ENCODE measurements around the gene GPATCH11.

The GPATCH11 gene

GRCh38 chr2:37083873-37084794 is at the start of gene GPATCH11, which contains the start of gene HEATR5B:
GPATCH11 (plus strand) TSS chr2:37084518; CDS start chr2:37088382, 3,864 bp downstream.
HEATR5B (minus strand) TSS chr2:37084372; CDS start chr2:37083414, 958 bp downstream.
- DNase-seq = peak; percentile 98

DNA sequence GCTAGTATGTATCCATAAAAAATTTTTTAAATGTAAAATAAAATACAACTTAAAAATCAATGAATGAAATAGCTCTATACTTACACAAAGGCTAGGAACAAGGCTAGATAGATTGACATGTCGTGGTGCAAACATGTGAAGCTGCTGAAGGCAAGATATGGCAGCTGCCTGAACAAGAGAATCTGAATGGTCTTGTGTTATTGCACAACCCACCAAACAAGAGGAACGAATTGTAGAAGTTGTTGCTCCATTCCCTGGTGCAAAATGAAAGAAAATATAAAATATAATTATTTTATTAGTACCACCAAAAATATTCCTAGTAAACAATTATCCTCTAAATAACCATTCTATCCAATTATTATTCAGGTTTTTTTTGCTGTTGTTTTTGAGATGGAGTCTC is 46.5 kb upstream of the GPATCH11 start:
- no peak for DNase-seq

DNA sequence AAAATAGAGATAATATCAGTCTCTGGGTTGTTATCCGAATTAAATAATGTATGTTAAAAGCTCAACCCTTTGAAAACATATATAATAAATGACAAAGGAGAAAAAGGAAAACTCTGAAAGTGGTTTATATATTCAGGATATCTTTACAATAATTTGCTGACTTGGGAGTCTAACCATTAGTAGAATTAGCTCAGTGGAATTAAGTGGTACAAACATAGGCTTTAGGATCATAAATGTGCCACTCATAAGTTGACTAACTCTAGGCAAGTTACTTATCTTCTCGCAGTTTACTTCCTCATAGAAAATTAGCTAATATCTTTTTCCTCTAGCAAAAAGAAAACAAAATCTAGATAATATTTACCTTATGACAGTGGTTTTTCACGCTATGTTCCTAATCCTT is 44.7 kb upstream of the GPATCH11 start:
- DNase-seq = no peak

DNA sequence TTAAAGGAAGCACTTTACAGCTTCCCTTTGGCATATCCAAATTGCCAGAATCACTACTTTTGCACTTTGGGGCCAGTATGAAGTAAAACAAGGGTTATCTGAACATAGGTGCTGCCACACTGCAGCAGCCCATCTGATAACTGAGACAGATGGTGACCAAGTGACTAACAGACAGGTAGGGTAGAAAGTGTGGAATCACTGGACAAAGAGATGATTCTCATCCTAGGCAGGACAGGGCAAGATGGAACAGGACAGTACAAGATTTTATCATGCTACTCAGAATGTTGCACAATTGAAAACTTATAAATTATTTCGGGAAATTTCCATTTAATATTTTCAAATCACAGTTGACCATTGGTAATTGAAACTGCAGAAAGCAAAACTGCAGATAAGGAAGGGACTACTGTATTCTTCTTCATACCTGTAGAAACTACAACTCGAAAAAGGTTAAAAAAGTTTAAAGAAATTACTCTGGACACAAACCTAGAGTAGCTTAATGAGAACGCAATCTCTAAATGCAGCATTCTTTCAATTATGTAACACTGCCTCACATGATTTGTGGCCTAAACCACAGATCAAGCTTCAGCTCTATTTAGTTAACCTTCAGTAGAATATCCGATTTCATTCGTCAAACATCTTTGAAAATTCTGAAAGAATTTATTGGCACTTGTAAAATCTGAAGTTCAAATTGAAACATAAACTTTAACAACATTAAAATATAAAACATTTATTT is 31.6 kb upstream of the GPATCH11 start:
- no peak for DNase-seq

DNA sequence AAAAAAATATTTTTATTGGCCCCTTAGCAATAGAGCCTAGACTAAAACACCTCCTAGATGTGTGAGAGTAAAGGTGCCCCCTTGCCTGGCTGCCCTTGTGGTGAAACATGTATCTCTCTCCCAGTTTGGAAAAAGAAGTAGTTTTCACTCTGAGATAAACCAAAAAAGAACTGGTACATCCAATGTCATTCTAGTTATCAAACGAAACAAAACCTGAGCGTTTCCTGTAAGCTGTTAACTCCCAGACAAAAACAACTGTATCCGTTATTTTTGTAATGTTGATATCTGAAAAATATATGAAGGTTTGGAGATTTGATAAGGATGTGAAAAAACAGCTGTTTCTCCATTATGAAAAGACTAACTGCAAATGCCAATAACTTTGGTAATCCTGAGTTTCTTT is 24.5 kb upstream of the GPATCH11 start:
- DNase-seq = no peak

GRCh38 chr2:37060446-37060845 is 23.9 kb upstream of the GPATCH11 start:
- no peak for DNase-seq

DNA sequence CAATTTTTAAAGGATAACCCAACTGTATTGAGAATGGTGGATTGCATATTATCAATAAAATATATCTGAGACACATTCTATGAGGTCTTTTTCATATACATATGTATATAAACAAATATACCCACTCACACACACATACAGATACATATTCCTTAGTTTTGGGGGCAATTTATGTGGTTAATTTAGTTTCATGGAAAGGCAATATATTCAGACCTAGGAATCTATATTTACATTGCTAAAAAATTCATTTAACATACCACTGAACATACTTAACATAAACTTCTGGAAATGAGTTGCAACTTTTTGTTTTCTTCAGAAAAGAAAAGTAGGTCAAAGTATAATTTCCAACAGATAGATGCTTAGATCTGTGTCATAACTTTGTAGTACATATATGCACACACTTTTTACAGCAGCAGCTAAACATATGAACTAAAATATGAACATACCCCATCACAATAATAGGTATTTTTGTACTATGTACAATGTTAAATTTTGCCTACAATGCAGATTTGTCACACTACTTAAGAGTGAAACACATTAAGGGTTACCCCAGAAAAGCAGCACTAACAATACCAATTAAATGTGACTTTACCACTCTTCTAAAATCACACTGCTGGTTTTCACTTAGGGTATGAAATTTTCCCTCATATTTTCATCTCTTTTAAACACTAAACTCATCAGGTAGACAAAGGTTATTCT is 23.2 kb upstream of the GPATCH11 start:
- DNase-seq = no peak

DNA sequence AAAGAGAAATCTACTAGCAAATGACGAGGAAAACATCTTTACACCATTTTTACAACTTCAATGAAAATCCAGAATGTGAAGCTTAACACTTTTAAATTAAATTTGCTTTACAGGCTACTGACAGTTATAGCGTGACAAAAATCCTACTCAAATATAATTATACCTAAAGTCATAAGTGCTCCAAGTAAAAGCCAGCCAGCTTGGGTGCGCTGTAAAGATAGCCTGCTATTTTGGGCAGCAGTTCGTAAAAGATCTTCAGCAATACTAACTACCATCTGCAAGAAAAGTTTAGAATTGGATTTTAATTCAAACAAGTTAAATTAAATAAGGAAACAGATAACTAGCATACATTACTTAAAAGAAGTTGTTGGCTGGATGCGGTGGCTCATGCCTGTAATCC is 22.5 kb upstream of the GPATCH11 start:
- no peak for DNase-seq

- no peak for DNase-seq
These were observed 15.6 kb upstream of the GPATCH11 start for GRCh38 chr2:37068686-37069085.

DNA sequence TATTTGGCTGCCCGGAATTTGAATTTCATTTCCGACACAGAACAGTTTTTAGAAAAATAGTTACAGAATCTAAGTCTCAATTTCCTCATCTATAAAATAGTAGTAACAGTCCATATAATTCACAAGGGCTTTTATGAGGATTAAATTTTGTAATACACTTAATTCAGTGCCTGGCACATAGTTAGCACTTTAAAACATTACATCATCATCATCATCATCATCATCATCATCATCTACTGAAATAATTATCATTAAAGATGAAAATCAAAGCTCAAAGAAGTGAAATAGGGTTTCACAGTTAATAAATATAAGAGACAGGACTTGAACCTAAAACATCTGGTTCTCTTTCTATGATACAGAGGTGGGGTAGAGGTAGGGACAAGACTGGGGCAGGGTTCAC is 13.4 kb upstream of the GPATCH11 start:
- DNase-seq = no peak

- no peak for DNase-seq
These were observed 4.1 kb upstream of the GPATCH11 start for GRCh38 chr2:37080266-37080665.

DNA sequence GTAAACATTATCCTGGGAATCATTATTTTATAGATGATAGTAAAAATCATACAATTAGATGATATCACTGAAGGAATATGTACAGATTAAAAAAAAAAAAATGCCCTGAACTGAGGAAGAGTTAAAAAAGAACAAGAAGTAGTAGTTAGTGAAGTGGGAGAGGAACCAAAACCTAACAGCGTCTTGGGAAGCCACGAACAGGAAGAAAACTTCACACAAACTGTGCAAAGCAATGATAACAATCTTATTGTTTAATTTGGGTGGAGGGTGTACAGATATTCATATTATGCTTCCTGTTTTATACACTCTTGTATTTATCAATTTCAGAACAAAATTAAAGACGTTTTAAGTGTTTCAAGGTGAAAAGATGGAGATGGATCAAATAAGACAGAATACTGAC is 3.6 kb upstream of the GPATCH11 start:
- no peak for DNase-seq

DNA sequence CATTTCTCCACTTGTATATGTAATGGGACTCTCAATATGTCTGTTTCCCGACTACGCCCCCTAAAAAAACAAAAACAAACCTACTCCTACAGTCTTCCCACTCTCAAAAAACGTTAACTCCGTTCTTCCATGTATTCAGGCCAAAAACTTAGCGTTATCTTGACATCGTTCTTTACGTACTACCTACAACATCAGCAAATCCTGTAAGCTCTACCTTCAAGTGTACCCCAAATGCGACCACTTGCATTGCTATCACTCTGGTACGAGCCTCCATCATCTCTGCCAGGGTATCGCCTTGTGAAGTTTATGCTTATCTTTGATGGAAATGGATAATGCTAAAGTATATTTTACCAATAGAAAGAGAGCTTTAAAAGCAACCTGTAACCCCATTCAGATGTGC is 479 bp downstream of the GPATCH11 start:
- DNase-seq = no peak

DNA sequence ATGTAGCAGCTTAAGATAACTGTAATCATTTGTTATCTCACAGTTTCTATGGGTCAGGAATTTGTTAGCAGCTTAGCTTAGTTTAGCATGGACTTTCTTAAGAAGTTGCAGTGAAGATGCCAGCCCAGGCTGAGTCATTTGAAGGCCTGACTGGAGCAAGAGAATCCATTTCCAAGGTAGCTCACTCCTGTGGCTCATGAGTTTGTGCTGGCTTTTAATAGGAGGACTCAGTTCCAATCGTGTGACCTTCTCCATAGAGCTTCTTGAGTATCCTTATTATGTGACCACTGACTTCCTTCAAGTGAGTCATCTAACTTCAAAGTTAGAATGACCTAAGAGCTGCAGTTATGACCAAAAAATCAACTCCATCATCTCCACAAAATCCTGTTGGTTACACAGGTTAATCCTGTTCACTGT is 1.4 kb downstream of the GPATCH11 start:
- DNase-seq = no peak

- DNase-seq = no peak
These were observed 5.7 kb downstream of the GPATCH11 start for GRCh38 chr2:37090019-37090477.

- no peak for DNase-seq
These were observed 7.6 kb downstream of the GPATCH11 start for GRCh38 chr2:37091873-37092272.

GRCh38 chr2:37096568-37096967 is 12.2 kb downstream of the GPATCH11 start:
- DNase-seq = no peak

DNA sequence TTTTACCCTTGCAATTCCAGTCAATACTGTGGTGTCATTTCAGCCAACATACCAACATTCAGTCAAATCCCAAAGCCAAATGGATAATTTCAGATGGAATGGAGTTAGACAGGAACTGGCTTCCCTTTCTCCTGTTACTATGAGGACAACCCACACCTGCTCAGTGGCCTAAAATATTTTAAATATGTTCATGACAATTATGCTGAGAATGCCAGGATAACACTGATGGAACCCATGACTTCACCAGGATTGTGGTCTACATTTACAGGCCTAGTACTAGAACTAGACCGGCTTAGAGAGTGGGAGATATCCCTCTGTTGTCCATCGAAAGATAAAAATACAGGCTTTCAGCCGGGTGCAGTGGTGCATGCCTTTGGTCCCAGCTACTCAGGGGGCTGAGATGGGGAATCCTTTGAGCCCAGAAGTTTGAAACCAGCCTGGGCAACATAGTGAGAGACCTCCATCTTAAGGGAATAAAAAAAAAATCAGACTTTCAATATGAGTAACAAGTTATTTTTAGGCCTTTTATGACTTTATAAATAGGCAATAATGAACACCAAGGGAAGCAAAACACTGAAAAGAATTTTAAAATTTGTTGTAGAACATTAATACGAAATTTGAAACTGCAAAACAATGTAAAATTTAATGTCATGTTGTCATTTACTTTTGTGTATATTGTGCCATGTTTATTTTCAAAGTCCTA is 14.2 kb downstream of the GPATCH11 start:
- DNase-seq = no peak

GRCh38 chr2:37100054-37100453 is 15.7 kb downstream of the GPATCH11 start:
- no peak for DNase-seq

GRCh38 chr2:37102588-37102987 is 18.3 kb downstream of the GPATCH11 start:
- no peak for DNase-seq

DNA sequence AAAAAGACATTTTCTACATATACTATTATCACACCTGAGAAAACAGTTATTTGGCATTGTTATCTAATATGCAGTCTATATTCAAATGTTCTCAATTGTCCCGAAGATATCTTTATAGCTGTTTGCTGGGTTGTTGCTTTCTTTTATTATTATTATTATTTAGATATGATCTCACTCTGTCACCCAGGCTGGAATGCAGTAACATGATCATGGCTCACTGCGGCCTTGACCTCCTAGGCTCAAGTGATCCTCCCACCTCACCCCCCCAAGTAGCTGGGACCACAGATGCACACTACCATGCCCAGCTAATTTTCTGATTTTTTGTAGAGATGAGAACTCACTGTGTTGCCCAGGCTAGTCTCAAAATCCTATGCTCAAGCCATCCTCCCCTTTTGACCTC is 19.9 kb downstream of the GPATCH11 start:
- no peak for DNase-seq

DNA sequence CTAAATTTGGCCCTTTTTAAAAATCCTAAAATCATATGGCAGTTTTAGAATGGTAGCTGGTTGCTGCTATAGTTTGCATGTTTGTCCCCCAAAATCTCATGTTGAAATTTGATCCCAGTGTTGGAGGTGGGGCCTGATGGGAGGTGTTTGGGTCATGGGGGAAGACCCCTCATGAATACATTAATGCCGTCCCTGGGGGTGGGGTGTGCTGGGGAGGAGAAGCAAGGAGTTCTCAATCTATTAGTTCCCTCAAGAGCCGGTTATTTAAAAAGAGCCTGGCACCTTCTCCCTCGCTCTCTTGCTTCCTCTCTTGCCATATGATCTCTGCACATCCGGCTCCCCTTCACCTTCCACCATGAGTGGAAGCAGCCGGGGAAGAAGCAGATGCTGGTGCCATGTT is 20.8 kb downstream of the GPATCH11 start:
- no peak for DNase-seq

DNA sequence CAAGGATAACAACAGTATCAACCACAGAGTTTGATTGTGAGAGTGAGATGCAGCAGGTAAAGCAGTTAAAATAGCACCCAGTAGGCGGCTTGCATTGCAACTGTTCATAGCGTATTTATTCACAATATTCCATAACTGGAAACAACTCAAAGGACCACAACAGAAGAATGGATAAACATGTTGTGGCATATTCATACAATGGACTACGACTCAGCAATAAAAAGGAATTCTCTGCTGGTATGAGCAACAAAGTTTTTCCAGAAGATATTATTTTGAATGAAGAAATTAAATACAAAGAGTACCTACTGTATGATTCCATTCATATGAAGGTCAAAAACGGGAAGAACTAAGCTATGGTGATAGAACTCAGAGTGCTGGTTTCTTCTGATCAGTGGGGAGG is 25.2 kb downstream of the GPATCH11 start:
- no peak for DNase-seq
